Measurements from ENCODE around the gene SIPA1L3. TPM values are rescaled to one million over a fixed set of nuclear protein-coding genes. Genes with fewer than 3 reads are reported as not detected.
A peak's percentile ranks its signal among the peaks of the same experiment; 100 is the strongest.

SIPA1L3 gene
- total and polyA plus RNA-seq, 2 of the 13 experiments (the other 11 are each of a cell fraction or from before 2014, with no cell fraction given), result 5.5 to 7.7 TPM

DNA sequence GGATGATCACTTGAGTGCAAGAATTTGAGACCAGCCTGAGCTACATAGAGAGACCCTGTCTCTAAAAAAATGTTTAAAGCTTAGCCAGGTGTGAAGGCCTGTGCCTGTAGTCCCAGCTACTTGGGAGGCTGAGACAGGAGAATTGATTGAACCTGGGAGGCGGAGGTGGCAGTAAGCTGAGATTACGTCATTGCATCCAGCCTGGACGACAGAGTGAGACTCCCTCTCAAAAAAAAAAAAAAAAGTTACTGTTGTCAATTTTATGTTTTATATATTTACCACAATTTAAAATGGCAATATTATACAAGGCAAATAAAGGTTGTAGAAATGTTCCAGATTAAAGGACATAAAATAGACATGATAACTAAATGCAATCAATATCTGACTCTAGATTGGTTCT is 29.9 kb upstream of the SIPA1L3 start:
- Histone ChIP-seq H3K4me2 (ENCODE audit: low read depth, low read length) (no peak overlapping the region), H2AFZ (ENCODE audit: low read length) (no peak overlapping the region), H3K9me3 (ENCODE audit: low read length) (peaks cover 7% of the 10 kb centered on the region), H3K27me3 (ENCODE audit: control insufficient read depth in 1 of 2, insufficient read depth in 2 of 2, low read length in 2 of 2) (no peaks in the 10 kb centered on the region), H3K36me3 (replicated peaks in 1 of 2; ENCODE audit: control insufficient read depth in 1 of 2, insufficient read depth in 2 of 2, low read length in 2 of 2) (no peaks in the 10 kb centered on the region), H3K4me1 (ENCODE audit: insufficient read depth, low read length) (peaks cover 21% of the 10 kb centered on the region), H3K27ac (ENCODE audit: extremely low read length, insufficient read depth, low read length) (no peak overlapping the region), H4K20me1 (ENCODE audit: insufficient read depth, low read length) (no peaks in the 10 kb centered on the region), H3K4me3 (replicated peaks in 1 of 3; ENCODE audit: insufficient read depth in 1 of 3, low read depth in 2 of 3, low read length in 3 of 3) (no peak overlapping the region), H3K9ac (ENCODE audit: insufficient read depth, low read depth, low read length) (no peak overlapping the region), H3K79me2 (ENCODE audit: insufficient read depth, low read length) (no peaks in the 10 kb centered on the region)
- intact Hi-C loops (cut with micrococcal nuclease; ENCODE audit: unreplicated experiment) (no loop called here), in situ Hi-C loops (cut with HindIII; ENCODE audit: extremely low pct_ligation_motif_present, low pct_unique_long_range_greater_than_20kb) (no loop called here)
- ATAC-seq (no peak), FAIRE-seq (no peak), DNase-seq (ENCODE audit: low spot score) (no peak)
- WGBS (ENCODE audit: low lambda C conversion rate), result 31% methylated on average over 3 of the region's 3 CpGs
- TF ChIP-seq ZNF850 (CRISPR knock-in tag; conservative IDR thresholded peaks at IDR 0.05) (no peak), ZNF296 (CRISPR knock-in tag; conservative IDR thresholded peaks at IDR 0.05) (no peak), FOXM1 (CRISPR knock-in tag; IDR thresholded peaks at IDR 0.05) (no peak), ZNF605 (CRISPR knock-in tag; IDR thresholded peaks at IDR 0.05) (no peak), ZNF543 (CRISPR knock-in tag; IDR thresholded peaks at IDR 0.05) (no peak), ATF7 (IDR thresholded peaks at IDR 0.05) (peak; percentile 90), ATF7 (CRISPR knock-in tag; IDR thresholded peaks at IDR 0.05) (no peak)
- TF ChIP-seq, protein P1, sequence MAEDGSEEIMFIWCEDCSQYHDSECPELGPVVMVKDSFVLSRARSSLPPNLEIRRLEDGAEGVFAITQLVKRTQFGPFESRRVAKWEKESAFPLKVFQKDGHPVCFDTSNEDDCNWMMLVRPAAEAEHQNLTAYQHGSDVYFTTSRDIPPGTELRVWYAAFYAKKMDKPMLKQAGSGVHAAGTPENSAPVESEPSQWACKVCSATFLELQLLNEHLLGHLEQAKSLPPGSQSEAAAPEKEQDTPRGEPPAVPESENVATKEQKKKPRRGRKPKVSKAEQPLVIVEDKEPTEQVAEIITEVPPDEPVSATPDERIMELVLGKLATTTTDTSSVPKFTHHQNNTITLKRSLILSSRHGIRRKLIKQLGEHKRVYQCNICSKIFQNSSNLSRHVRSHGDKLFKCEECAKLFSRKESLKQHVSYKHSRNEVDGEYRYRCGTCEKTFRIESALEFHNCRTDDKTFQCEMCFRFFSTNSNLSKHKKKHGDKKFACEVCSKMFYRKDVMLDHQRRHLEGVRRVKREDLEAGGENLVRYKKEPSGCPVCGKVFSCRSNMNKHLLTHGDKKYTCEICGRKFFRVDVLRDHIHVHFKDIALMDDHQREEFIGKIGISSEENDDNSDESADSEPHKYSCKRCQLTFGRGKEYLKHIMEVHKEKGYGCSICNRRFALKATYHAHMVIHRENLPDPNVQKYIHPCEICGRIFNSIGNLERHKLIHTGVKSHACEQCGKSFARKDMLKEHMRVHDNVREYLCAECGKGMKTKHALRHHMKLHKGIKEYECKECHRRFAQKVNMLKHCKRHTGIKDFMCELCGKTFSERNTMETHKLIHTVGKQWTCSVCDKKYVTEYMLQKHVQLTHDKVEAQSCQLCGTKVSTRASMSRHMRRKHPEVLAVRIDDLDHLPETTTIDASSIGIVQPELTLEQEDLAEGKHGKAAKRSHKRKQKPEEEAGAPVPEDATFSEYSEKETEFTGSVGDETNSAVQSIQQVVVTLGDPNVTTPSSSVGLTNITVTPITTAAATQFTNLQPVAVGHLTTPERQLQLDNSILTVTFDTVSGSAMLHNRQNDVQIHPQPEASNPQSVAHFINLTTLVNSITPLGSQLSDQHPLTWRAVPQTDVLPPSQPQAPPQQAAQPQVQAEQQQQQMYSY (CRISPR knock-in tag; IDR thresholded peaks at IDR 0.05), result no peak
- TF ChIP-seq, protein P2, sequence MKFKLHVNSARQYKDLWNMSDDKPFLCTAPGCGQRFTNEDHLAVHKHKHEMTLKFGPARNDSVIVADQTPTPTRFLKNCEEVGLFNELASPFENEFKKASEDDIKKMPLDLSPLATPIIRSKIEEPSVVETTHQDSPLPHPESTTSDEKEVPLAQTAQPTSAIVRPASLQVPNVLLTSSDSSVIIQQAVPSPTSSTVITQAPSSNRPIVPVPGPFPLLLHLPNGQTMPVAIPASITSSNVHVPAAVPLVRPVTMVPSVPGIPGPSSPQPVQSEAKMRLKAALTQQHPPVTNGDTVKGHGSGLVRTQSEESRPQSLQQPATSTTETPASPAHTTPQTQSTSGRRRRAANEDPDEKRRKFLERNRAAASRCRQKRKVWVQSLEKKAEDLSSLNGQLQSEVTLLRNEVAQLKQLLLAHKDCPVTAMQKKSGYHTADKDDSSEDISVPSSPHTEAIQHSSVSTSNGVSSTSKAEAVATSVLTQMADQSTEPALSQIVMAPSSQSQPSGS (CRISPR knock-in tag; IDR thresholded peaks at IDR 0.05), result no peak
- no TSS peak for BruUV-seq (replicated peaks)
- ChIA-PET POLR2A (no interaction called here), CTCF (ENCODE audit: low intra/inter-chr PET ratio, low total read pairs) (no interaction called here)
